ENCODE data around the gene PSMC3.

Gene PSMC3

GRCh38 chr11:47433157-47433556 is 6.9 kb upstream of the PSMC3 start:
- H3K9me3 Mint-ChIP-seq: no peaks in the 10 kb centered on the region
- no peaks in the 10 kb centered on the region for H3K27me3 Mint-ChIP-seq
- no peak overlapping the region for H3K27ac Mint-ChIP-seq
- no peak overlapping the region for H3K4me3 Mint-ChIP-seq
- H3K36me3 Mint-ChIP-seq: no peaks in the 10 kb centered on the region
- H3K4me1 Mint-ChIP-seq: no peaks in the 10 kb centered on the region

GRCh38 chr11:47431356-47432083 is 5.3 kb upstream of the PSMC3 start:
- H3K27me3 Mint-ChIP-seq: no peaks in the 10 kb centered on the region
- no peak overlapping the region for H3K4me3 Mint-ChIP-seq
- no peak overlapping the region for H3K27ac Mint-ChIP-seq
- H3K36me3 Mint-ChIP-seq: no peaks in the 10 kb centered on the region
- no peaks in the 10 kb centered on the region for H3K9me3 Mint-ChIP-seq
- H3K4me1 Mint-ChIP-seq: peaks cover 2% of the 10 kb centered on the region

GRCh38 chr11:47430524-47430923 is 4.3 kb upstream of the PSMC3 start:
- Mint-ChIP-seq H3K27me3 (no peaks in the 10 kb centered on the region), H3K27ac (no peak overlapping the region), H3K36me3 (peaks cover 4% of the 10 kb centered on the region), H3K4me3 (no peak overlapping the region), H3K4me1 (peaks cover 12% of the 10 kb centered on the region), H3K9me3 (no peaks in the 10 kb centered on the region)

- H3K27ac Mint-ChIP-seq: peak overlapping the region; percentile 100
- peak overlapping the region; percentile 100 for H3K4me3 Mint-ChIP-seq
- no peaks in the 10 kb centered on the region for H3K9me3 Mint-ChIP-seq
- peaks cover 15% of the 10 kb centered on the region for H3K36me3 Mint-ChIP-seq
- H3K4me1 Mint-ChIP-seq: peaks cover 30% of the 10 kb centered on the region
- no peaks in the 10 kb centered on the region for H3K27me3 Mint-ChIP-seq
These were observed 628 bp downstream of the PSMC3 start for GRCh38 chr11:47425611-47426010.

- H3K36me3 Mint-ChIP-seq: peaks cover 11% of the 10 kb centered on the region
- no peaks in the 10 kb centered on the region for H3K4me1 Mint-ChIP-seq
- H3K27me3 Mint-ChIP-seq: no peaks in the 10 kb centered on the region
- no peak overlapping the region for H3K27ac Mint-ChIP-seq
- no peak overlapping the region for H3K4me3 Mint-ChIP-seq
- H3K9me3 Mint-ChIP-seq: no peaks in the 10 kb centered on the region
These were observed 7.6 kb downstream of the PSMC3 start for GRCh38 chr11:47418454-47419259.

GRCh38 chr11:47417712-47418111 is 8.5 kb downstream of the PSMC3 start:
- Mint-ChIP-seq H3K4me3 (no peak overlapping the region), H3K9me3 (no peaks in the 10 kb centered on the region), H3K27ac (peak overlapping the region; percentile 30), H3K4me1 (no peaks in the 10 kb centered on the region), H3K36me3 (peaks cover 11% of the 10 kb centered on the region), H3K27me3 (no peaks in the 10 kb centered on the region)

GRCh38 chr11:47415949-47416472 is 10.2 kb downstream of the PSMC3 start:
- no peak overlapping the region for H3K27ac Mint-ChIP-seq
- H3K4me3 Mint-ChIP-seq: no peak overlapping the region
- no peaks in the 10 kb centered on the region for H3K27me3 Mint-ChIP-seq
- peaks cover 9% of the 10 kb centered on the region for H3K36me3 Mint-ChIP-seq
- H3K4me1 Mint-ChIP-seq: no peaks in the 10 kb centered on the region
- no peaks in the 10 kb centered on the region for H3K9me3 Mint-ChIP-seq

- Mint-ChIP-seq H3K27ac (no peak overlapping the region), H3K4me1 (no peaks in the 10 kb centered on the region), H3K27me3 (no peaks in the 10 kb centered on the region), H3K9me3 (no peaks in the 10 kb centered on the region), H3K4me3 (no peak overlapping the region), H3K36me3 (peaks cover 9% of the 10 kb centered on the region)
These were observed 11.0 kb downstream of the PSMC3 start for GRCh38 chr11:47415091-47415854.

- H3K27me3 Mint-ChIP-seq: no peaks in the 10 kb centered on the region
- H3K9me3 Mint-ChIP-seq: no peaks in the 10 kb centered on the region
- no peak overlapping the region for H3K27ac Mint-ChIP-seq
- peaks cover 4% of the 10 kb centered on the region for H3K36me3 Mint-ChIP-seq
- H3K4me1 Mint-ChIP-seq: no peaks in the 10 kb centered on the region
- H3K4me3 Mint-ChIP-seq: no peak overlapping the region
These were observed 11.6 kb downstream of the PSMC3 start for GRCh38 chr11:47414685-47415070.

- H3K27me3 Mint-ChIP-seq: no peaks in the 10 kb centered on the region
- peaks cover 4% of the 10 kb centered on the region for H3K4me1 Mint-ChIP-seq
- H3K9me3 Mint-ChIP-seq: no peaks in the 10 kb centered on the region
- peaks cover 4% of the 10 kb centered on the region for H3K36me3 Mint-ChIP-seq
- H3K4me3 Mint-ChIP-seq: no peak overlapping the region
- H3K27ac Mint-ChIP-seq: peak overlapping the region; percentile 79
These were observed 12.1 kb downstream of the PSMC3 start for GRCh38 chr11:47413908-47414684.

- Mint-ChIP-seq H3K36me3 (peaks cover 4% of the 10 kb centered on the region), H3K27ac (no peak overlapping the region), H3K9me3 (no peaks in the 10 kb centered on the region), H3K4me3 (no peak overlapping the region), H3K27me3 (no peaks in the 10 kb centered on the region), H3K4me1 (peaks cover 5% of the 10 kb centered on the region)
These were observed 12.9 kb downstream of the PSMC3 start for GRCh38 chr11:47413351-47413750.

GRCh38 chr11:47411884-47412746 is 14.1 kb downstream of the PSMC3 start:
- H3K27me3 Mint-ChIP-seq: no peaks in the 10 kb centered on the region
- peaks cover 4% of the 10 kb centered on the region for H3K36me3 Mint-ChIP-seq
- no peaks in the 10 kb centered on the region for H3K9me3 Mint-ChIP-seq
- H3K27ac Mint-ChIP-seq: no peak overlapping the region
- no peak overlapping the region for H3K4me3 Mint-ChIP-seq
- peaks cover 13% of the 10 kb centered on the region for H3K4me1 Mint-ChIP-seq

- peak overlapping the region; percentile 15 for H3K4me3 Mint-ChIP-seq
- peaks cover 17% of the 10 kb centered on the region for H3K4me1 Mint-ChIP-seq
- no peaks in the 10 kb centered on the region for H3K27me3 Mint-ChIP-seq
- no peaks in the 10 kb centered on the region for H3K9me3 Mint-ChIP-seq
- no peak overlapping the region for H3K27ac Mint-ChIP-seq
- H3K36me3 Mint-ChIP-seq: peaks cover 4% of the 10 kb centered on the region
These were observed 15.6 kb downstream of the PSMC3 start for GRCh38 chr11:47410370-47411264.

Measured in activated naive CD4-positive, alpha-beta T cell treated with anti-CD3 and anti-CD28 coated beads, Interleukin-2, amount 50 U/mL, for 24 hours (primary cell).